ENCODE measurements around the gene EPHA2. TPM values are rescaled to one million over a fixed set of nuclear protein-coding genes. Genes with fewer than 3 reads are reported as not detected.
"Not testable (repeated sequence)": the region's sequence is repeated elsewhere in the genome, so short reads cannot be mapped to it uniquely, and the experiment has no call there.

The EPHA2 gene
- total and polyA plus RNA-seq, 2 experiments from 2014 or later = 9.8 to 26.2 TPM

DNA sequence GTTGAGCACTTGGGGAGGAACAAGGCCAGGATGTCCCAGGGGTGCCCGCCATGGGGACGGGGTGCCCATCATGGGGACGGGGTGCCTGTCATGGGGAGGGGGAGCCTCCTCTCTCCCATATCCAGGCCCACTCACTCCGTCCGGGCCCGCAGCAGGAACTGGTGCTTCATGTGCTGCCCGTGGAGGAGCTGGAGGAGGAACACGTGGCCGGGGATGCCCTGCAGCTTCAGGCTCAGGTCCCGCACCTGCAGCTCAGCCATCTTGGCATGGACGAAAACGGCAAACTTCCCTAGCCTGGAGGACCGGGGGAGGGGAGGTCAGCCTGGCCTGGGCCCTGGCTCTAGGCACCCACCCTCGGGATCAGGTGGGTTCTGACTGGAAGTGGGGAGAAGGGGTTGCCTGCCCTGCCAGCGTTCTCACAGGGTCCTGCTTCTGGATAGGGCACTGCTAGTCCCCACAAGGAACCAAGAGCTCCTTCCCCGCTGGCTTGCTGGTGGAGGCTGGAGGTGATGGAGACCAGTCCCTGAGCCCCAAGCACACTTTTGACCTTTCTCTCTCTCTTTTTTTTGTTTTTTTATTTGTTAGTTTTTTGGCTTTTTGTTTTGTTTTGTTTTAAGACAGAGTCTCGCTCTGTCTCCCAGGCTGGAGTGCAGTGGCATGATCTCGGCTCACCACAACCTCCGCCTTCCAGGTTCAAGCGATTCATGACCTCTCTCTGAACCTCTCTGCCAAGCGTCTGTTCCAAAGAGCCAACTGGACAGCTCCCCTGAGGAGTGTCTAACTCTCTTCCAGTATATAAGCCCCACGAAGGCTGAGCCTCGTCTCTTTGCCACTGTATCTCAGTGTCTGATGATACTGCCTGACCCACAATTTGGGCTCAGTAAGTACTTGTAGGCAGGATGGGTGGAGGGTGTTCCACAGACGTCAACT lies 46.7 kb upstream of the EPHA2 start:
- Histone ChIP-seq H3K9me3 (ENCODE audit: low read depth) (no peaks in the 10 kb centered on the region), H3K27ac (no peak overlapping the region), H3K27me3 (no peaks in the 10 kb centered on the region), H3K36me3 (no peaks in the 10 kb centered on the region), H3K4me1 (ENCODE audit: low read depth) (peaks cover 9% of the 10 kb centered on the region), H3K4me3 (no peak overlapping the region)
- TF ChIP-seq, protein P1, sequence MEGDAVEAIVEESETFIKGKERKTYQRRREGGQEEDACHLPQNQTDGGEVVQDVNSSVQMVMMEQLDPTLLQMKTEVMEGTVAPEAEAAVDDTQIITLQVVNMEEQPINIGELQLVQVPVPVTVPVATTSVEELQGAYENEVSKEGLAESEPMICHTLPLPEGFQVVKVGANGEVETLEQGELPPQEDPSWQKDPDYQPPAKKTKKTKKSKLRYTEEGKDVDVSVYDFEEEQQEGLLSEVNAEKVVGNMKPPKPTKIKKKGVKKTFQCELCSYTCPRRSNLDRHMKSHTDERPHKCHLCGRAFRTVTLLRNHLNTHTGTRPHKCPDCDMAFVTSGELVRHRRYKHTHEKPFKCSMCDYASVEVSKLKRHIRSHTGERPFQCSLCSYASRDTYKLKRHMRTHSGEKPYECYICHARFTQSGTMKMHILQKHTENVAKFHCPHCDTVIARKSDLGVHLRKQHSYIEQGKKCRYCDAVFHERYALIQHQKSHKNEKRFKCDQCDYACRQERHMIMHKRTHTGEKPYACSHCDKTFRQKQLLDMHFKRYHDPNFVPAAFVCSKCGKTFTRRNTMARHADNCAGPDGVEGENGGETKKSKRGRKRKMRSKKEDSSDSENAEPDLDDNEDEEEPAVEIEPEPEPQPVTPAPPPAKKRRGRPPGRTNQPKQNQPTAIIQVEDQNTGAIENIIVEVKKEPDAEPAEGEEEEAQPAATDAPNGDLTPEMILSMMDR (IDR thresholded peaks at IDR 0.05; ENCODE audit: low read depth, low read length) = no peak
- DNase-seq (ENCODE audit: low read depth in 1 of 2, low spot score in 1 of 2) = peak in 1 of 2 donors; percentile 61

DNA sequence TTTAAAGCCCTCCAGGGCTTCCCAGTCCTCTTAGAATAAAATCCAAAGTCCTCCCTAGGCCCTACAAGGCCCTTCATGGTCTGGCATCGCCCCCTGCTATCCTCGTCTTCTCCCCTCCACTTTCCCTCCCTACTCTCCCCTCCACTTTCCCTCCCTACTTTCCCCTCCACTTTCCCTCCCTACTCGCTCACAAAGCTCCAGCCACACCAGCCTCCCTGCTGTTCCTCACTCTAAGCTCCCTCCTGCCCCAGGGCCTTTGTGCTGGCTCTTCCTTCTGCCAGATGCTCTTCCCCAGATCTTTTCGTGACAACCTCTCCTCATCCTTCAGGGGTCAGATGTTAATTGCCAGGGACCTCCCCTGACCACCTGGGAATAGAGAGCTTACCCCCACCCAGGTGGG lies 43.8 kb upstream of the EPHA2 start:
- Histone ChIP-seq H3K4me1 (ENCODE audit: low read depth) (peaks cover 9% of the 10 kb centered on the region), H3K36me3 (no peaks in the 10 kb centered on the region), H3K4me3 (no peak overlapping the region), H3K27me3 (no peaks in the 10 kb centered on the region), H3K27ac (no peak overlapping the region), H3K9me3 (ENCODE audit: low read depth) (no peaks in the 10 kb centered on the region)
- TF ChIP-seq, protein P1 (IDR thresholded peaks at IDR 0.05; ENCODE audit: low read depth, low read length) = no peak
- no peak for DNase-seq (ENCODE audit: low read depth in 1 of 2, low spot score in 1 of 2)

DNA sequence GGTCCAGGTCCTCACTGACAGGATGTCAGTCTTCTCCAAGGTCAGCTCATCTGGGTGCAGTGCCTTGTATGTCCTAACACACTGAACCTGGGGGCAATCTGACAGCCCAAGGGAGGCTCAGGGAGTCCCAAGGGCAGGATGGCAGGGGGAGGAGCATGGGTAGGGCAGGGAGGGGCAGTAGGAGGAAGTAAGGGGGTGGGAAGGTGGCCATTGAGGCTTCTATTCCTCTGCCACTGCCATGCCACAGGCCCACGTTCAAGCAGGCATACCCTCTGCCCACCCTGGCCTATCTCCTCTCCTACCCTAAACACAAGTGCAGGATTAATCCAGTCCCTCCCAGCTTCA lies 43.3 kb upstream of the EPHA2 start:
- DNase-seq (ENCODE audit: low read depth in 1 of 2, low spot score in 1 of 2) = no peak
- Histone ChIP-seq H3K4me1 (ENCODE audit: low read depth) (peaks cover 9% of the 10 kb centered on the region), H3K27ac (no peak overlapping the region), H3K27me3 (no peaks in the 10 kb centered on the region), H3K9me3 (ENCODE audit: low read depth) (no peaks in the 10 kb centered on the region), H3K36me3 (no peaks in the 10 kb centered on the region), H3K4me3 (no peak overlapping the region)
- TF ChIP-seq, protein P1 (IDR thresholded peaks at IDR 0.05; ENCODE audit: low read depth, low read length) = no peak

GRCh38 chr1:16198444-16199156 lies 42.7 kb upstream of the EPHA2 start:
- no peak overlapping the region for H3K4me3 ChIP-seq
- no peaks in the 10 kb centered on the region for H3K27me3 ChIP-seq
- H3K36me3 ChIP-seq = no peaks in the 10 kb centered on the region
- TF ChIP-seq, protein P1 (IDR thresholded peaks at IDR 0.05; ENCODE audit: low read depth, low read length) = no peak
- no peak overlapping the region for H3K27ac ChIP-seq
- peaks cover 9% of the 10 kb centered on the region for H3K4me1 ChIP-seq (ENCODE audit: low read depth)
- H3K9me3 ChIP-seq (ENCODE audit: low read depth) = no peaks in the 10 kb centered on the region
- DNase-seq (ENCODE audit: low read depth in 1 of 2, low spot score in 1 of 2) = no peak

GRCh38 chr1:16196874-16197273 lies 41.0 kb upstream of the EPHA2 start:
- DNase-seq (ENCODE audit: low read depth in 1 of 2, low spot score in 1 of 2) = no peak
- Histone ChIP-seq H3K4me1 (ENCODE audit: low read depth) (no peaks in the 10 kb centered on the region), H3K9me3 (ENCODE audit: low read depth) (no peaks in the 10 kb centered on the region), H3K4me3 (no peak overlapping the region), H3K36me3 (no peaks in the 10 kb centered on the region), H3K27ac (no peak overlapping the region), H3K27me3 (no peaks in the 10 kb centered on the region)
- TF ChIP-seq, protein P1 (IDR thresholded peaks at IDR 0.05; ENCODE audit: low read depth, low read length) = no peak

DNA sequence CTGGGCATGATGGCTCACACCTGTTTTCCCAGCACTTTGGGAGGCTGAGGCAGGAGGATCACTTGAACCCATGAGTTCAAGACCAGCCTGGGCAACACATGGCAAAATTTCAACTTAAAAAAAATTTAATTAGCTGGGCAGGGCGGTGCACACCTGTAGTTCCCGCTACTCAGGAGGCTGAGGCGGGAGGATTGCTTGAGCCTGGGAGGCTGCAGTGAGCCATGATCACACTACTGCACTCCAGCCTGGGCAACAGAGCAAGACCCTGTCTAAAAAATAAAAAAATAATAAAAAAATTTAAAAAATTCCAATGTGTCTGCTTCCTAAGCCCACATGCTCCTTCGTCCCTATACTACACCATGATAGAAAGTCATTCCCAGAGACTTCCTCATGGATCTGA lies 40.3 kb upstream of the EPHA2 start:
- H3K4me1 ChIP-seq (ENCODE audit: low read depth); H3K4me3 ChIP-seq; H3K9me3 ChIP-seq (ENCODE audit: low read depth); H3K27me3 ChIP-seq; H3K36me3 ChIP-seq; H3K27ac ChIP-seq; DNase-seq (ENCODE audit: low read depth in 1 of 2, low spot score in 1 of 2): not testable (repeated sequence)

Data from cardiac muscle cell (in vitro differentiated cells and primary cell).